ENCODE measurements around the gene TSTD1.

GRCh38 chr1:161018631-161018930 lies 20.2 kb downstream of the TSTD1 start:
- no peak for TF ChIP-seq CTCF (IDR thresholded peaks at IDR 0.05; ENCODE audit: low read length)
- no peak for TF ChIP-seq EZH2 (optimal IDR thresholded peaks at IDR 0.05; ENCODE audit: low read depth, low read length)
- TF ChIP-seq EZH2phosphoT487 (IDR thresholded peaks at IDR 0.05; ENCODE audit: low read length), result no peak

Measured in MM.1S (cell line).